ENCODE data around the gene CAPN7.
"Not testable (repeated sequence)": the region's sequence is repeated elsewhere in the genome, so short reads cannot be mapped to it uniquely, and the experiment has no call there.

The CAPN7 gene

DNA sequence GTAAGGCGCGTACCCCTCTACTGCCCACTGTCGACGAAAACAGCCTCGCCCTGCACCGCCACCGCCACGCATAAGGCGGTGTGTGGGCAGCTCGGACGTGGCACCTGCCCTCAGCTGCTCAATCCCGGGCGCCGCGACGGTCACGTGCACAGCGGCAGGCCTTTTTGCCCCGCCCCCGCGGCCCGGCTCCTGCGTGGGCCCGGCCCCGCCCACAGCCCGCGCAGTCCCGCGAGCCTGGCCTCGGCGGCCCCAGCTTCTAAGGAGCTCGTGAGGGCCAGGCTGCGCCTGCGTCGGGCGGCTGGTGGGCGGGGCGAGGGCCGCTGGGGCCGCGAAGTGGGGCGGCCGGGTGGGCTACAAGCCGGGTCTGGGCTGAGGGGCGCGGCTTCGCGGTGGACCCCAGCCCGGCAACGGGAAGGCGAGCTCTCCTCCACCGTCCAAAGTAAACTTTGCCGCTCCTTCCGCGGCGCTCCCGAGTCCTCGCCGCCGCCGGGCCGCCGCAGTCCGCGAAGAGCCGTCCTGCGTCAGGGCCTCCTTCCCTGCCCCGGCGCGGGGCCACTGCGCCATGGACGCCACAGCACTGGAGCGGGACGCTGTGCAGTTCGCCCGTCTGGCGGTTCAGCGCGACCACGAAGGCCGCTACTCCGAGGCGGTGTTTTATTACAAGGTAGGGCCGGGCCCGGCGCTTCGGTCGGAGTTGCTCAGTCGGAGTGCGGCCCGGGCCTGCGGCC lies at the start of gene CAPN7:
Gene CAPN7, plus strand, starts transcription at position 313 of the 728 bp plus-strand sequence. Its CDS starts 250 bp downstream, at position 563.
- DNase-seq (ENCODE audit: insufficient read length, low spot score) = peak; percentile 82
- peak; percentile 80 for FAIRE-seq

DNA sequence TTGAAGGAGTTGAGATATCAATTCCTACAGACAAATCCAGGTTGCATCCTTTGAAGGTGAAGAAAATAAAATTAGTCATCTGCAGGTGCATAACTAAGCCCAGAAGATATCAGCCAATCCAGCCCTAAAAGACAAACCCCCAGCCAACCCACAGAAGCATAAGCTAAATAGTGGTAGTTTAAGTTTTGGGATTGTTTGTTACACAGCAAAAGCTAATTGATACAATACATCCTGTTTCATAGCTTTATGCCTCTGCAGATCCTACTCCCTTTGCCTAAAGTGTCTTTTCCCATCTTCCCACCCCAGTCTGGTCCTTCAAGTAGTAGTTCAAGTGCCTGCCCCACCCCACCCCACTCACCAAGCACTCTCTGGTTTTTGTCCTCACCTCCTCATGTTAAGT lies 48.6 kb upstream of the CAPN7 start:
- FAIRE-seq (no peak), DNase-seq (ENCODE audit: insufficient read length, low spot score) (no peak)

- FAIRE-seq = no peak
- DNase-seq (ENCODE audit: insufficient read length, low spot score) = no peak
These were observed 46.4 kb upstream of the CAPN7 start for GRCh38 chr3:15159501-15160136.

GRCh38 chr3:15160662-15161061 lies 45.4 kb upstream of the CAPN7 start:
- FAIRE-seq = no peak
- no peak for DNase-seq (ENCODE audit: insufficient read length, low spot score)

DNA sequence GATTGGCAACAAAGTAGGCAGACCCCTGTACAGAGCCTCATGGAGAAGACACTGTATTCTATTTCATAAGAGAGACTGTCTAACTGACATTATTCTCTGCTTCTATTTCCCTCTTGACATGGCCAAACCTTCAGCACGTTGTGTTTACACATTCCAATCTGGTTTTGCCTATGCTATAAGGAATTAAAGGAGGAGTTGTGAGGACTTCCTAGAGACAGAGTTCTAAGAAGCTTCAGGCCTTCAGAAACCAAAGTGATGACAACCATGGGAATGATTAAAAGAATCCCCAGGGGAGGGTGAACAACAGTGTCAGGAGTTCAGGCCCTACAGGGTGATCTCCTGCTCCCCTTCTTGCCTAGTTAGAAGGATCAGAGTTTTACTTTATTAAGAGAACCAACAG lies 44.9 kb upstream of the CAPN7 start:
- DNase-seq (ENCODE audit: insufficient read length, low spot score) (no peak), FAIRE-seq (no peak)

DNA sequence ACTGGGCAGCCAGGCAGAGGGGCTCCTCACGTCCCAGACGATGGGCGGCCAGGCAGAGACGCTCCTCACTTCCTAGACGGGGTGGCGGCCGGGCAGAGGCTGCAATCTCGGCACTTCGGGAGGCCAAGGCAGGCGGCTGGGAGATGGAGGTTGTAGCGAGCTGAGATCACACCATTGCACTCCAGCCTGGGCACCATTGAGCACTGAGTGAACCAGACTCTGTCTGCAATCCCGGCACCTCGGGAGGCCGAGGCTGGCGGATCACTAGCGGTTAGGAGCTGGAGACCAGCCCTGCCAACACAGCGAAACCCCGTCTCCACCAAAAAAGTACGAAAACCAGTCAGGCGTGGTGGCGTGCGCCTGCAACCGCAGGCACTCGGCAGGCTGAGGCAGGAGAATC lies 42.4 kb upstream of the CAPN7 start:
- not testable (repeated sequence) for FAIRE-seq

DNA sequence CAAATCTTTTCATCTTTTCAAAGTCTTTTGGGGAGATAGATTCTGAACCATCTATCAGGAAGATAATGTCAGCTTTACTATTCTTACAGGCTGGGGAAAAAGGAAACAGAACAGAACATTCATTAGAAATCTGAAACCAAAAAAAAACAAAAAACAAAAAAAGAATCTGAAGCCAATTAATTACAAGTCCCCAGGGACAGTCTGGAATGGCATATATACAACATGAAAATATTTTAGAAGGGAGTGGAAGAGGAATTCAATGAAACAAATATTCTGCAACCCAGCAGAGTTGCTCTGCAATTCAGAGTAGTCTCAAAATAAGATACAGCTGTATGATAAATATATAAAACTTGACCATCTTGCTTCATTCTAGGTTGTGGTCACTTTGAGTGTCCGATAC lies 41.7 kb upstream of the CAPN7 start:
- no peak for DNase-seq (ENCODE audit: insufficient read length, low spot score)
- FAIRE-seq = no peak

More for the DNA sequence above, 42.4 kb upstream of the CAPN7 start:
- not testable (repeated sequence) for DNase-seq (ENCODE audit: insufficient read length, low spot score)

DNA sequence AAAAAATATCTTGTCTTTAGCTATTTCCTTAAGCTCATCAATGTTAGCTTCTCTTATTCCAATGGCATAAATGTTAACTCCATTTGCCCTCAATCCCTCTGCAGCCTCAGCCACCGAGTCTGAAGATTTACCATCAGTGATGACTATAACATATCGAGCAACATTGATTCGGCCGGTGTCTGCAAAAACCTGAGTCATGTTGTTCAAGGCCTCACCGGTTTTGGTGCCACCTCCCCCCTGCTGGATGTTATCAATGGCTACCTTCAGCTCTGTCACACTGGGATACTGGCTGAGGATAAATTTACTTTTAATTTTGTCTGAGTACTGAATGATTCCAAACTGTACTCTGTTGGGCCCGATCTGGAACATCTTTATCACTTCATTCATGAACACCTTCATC lies 41.0 kb upstream of the CAPN7 start:
- DNase-seq (ENCODE audit: insufficient read length, low spot score) (no peak), FAIRE-seq (no peak)

DNA sequence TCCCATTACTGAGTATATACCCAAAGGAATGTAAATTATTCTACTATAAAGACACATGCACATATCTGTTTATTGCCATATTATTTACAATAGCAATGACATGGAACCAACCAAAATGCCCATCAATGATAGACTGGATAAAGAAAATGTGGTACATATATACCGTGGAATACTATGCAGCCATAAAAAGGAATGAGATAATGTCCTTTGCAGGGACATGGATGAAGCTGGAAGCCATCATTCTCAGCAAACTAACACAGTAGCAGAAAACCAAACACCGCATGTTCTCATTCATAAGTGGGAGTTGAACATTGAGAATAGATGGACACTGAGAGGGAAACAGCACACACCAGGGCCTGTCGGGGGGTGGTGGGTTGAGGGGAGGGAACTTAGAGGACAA lies 39.7 kb upstream of the CAPN7 start:
- not testable (repeated sequence) for FAIRE-seq; DNase-seq (ENCODE audit: insufficient read length, low spot score)

DNA sequence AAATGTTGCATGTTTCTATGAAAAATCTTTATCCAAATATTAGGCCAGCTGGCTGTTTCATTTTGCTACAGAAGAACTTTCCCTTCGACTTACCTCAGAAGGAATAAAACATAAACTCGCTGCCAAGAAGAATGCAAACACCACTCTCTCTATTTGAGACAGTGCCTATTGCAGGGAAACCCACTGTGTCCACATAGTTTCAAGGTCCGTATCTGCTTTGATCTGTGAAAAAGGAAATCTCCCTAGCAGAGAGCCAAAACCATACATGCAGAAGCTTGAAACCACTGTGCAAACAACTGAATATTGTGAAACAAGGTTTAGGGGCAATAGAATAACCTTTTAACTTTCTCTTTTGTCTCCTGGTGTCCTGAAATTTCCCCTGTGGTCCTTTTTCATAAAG lies 35.0 kb upstream of the CAPN7 start:
- FAIRE-seq = peak; percentile 80
- peak; percentile 15 for DNase-seq (ENCODE audit: insufficient read length, low spot score)

GRCh38 chr3:15172806-15173205 lies 33.2 kb upstream of the CAPN7 start:
- FAIRE-seq = no peak
- DNase-seq (ENCODE audit: insufficient read length, low spot score) = no peak

- DNase-seq (ENCODE audit: insufficient read length, low spot score) (no peak), FAIRE-seq (no peak)
These were observed 31.1 kb upstream of the CAPN7 start for GRCh38 chr3:15174953-15175352.

- no peak for DNase-seq (ENCODE audit: insufficient read length, low spot score)
- FAIRE-seq = no peak
These were observed 30.4 kb upstream of the CAPN7 start for GRCh38 chr3:15175605-15176004.

- FAIRE-seq (peak; percentile 76), DNase-seq (ENCODE audit: insufficient read length, low spot score) (peak; percentile 9)
These were observed 25.9 kb upstream of the CAPN7 start for GRCh38 chr3:15180042-15180611.

- no peak for DNase-seq (ENCODE audit: insufficient read length, low spot score)
- FAIRE-seq = no peak
These were observed 24.5 kb upstream of the CAPN7 start for GRCh38 chr3:15181511-15181910.

DNA sequence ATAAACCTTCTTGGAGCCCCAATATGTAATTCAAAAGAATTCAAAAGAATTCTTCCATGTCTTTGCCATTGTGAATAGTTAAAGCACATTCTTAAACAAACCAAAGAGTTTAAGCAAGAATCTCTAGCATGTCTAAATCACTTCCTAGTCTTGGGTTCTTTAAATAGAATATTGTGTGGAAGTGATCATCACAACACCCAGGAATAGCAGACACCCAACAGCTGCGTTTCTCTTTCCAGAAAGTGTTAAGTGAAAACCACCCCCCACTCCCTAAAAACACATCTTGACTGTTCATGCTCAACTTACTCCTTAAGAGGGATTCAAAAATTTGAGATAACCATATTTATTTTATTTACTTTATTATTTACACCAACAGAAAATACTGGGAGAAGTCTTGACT lies 24.1 kb upstream of the CAPN7 start:
- no peak for FAIRE-seq

GRCh38 chr3:15183011-15183410 lies 23.0 kb upstream of the CAPN7 start:
- DNase-seq (ENCODE audit: insufficient read length, low spot score) = no peak
- no peak for FAIRE-seq

More for the DNA sequence above, 24.1 kb upstream of the CAPN7 start:
- DNase-seq (ENCODE audit: insufficient read length, low spot score) = no peak

DNA sequence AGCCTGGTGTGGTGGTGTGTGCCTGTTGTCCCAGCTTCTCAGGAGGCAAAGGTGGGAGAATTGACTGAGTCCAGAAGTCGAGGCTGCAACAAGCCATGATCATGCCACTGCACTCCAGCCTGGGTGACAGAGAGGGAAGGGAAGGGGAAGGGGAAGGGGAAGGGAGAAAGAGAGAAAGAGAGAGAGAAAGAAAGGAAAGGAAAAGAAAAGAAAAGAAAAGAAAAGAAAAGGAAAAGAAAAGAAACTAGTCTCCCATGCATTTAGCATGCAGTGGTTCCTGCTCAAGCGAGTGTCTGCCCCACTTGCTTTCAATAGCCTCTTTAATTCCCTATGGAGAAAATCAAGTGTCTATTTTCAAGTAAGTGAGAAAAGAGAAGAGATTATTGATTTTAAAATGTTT lies 20.6 kb upstream of the CAPN7 start:
- FAIRE-seq = no peak

GRCh38 chr3:15186101-15186476 lies 20.0 kb upstream of the CAPN7 start:
- DNase-seq (ENCODE audit: insufficient read length, low spot score) = no peak

More for the DNA sequence above, 20.6 kb upstream of the CAPN7 start:
- DNase-seq (ENCODE audit: insufficient read length, low spot score) = no peak

GRCh38 chr3:15186477-15187164 lies 19.4 kb upstream of the CAPN7 start:
- DNase-seq (ENCODE audit: insufficient read length, low spot score); FAIRE-seq: not testable (repeated sequence)

More at GRCh38 chr3:15186101-15186476, 20.0 kb upstream of the CAPN7 start:
- no peak for FAIRE-seq

GRCh38 chr3:15197340-15198029 lies 8.6 kb upstream of the CAPN7 start:
- no peak for FAIRE-seq
- DNase-seq (ENCODE audit: insufficient read length, low spot score) = no peak

All from GM19239 (cell line).